Keratinocyte (primary cell): ENCODE data around the gene SLC25A25. TPM values are rescaled to one million over a fixed set of nuclear protein-coding genes. Genes with fewer than 3 reads are reported as not detected.
"Not testable (repeated sequence)": the region's sequence is repeated elsewhere in the genome, so short reads cannot be mapped to it uniquely, and the experiment has no call there.

Experiments
- DNase-seq: peaks from one replicate; pipeline ENCODE4 v3.0.0-alpha.2; 2011; ENCODE audit warnings: low read depth, missing footprints, low spot score
- FAIRE-seq: peaks from 2 replicates; lab custom pipeline; 2011; peaks lifted over from hg19 to GRCh38; lab: Jason Lieb, UNC
- H2AFZ ChIP-seq: 2 replicates; pipeline ENCODE4 v1.6.0; 2012; ENCODE audit warnings: low read length, control low read depth, inconsistent platforms; ENCODE audit not compliant: control insufficient read depth
- H3K27ac ChIP-seq: 2 replicates; pipeline ENCODE4 v1.5.1; 2011; ENCODE audit warnings: low read length; ENCODE audit not compliant: control insufficient read depth, insufficient read depth
- H3K27me3 ChIP-seq: 3 replicates; pipeline ENCODE4 v1.6.0; 2011; ENCODE audit warnings: low read length; ENCODE audit not compliant: control insufficient read depth, insufficient read depth; ENCODE audit errors: extremely low read depth
- H3K36me3 ChIP-seq, 2 experiments: 2 replicates in 1 of 2; 3 replicates in 1 of 2; pipeline ENCODE4 v1.5.1; 2011; ENCODE audit warnings: low read length in 2 of 2, mild to moderate bottlenecking in 1 of 2; ENCODE audit not compliant: control insufficient read depth in 2 of 2, insufficient read depth in 2 of 2; ENCODE audit errors: extremely low read depth in 1 of 2
- H3K4me1 ChIP-seq: 3 replicates; pipeline ENCODE4 v1.5.1; 2011; ENCODE audit warnings: low read length; ENCODE audit not compliant: control insufficient read depth, insufficient read depth; ENCODE audit errors: extremely low read depth
- H3K4me2 ChIP-seq: 3 replicates; pipeline ENCODE4 v1.6.0; 2011; ENCODE audit warnings: low read depth, low read length; ENCODE audit not compliant: control insufficient read depth, insufficient read depth; ENCODE audit errors: extremely low read depth
- H3K4me3 ChIP-seq, 3 experiments: fragments of 200-600 bp in 1 of 3; sonication (generic) in 1 of 3; 2 replicates in 2 of 3; 3 replicates in 1 of 3; pipeline ENCODE4 v1.5.1; 2011 to 2016; ENCODE audit warnings: low read length in 3 of 3, mild to moderate bottlenecking in 3 of 3, control low read depth in 2 of 3, inconsistent platforms in 1 of 3, low read depth in 1 of 3, mixed read lengths in 1 of 3, mixed run types in 1 of 3, moderate library complexity in 1 of 3; ENCODE audit not compliant: control insufficient read depth in 2 of 3, insufficient read depth in 2 of 3; ENCODE audit errors: extremely low read depth in 1 of 3
- H3K79me2 ChIP-seq: 2 replicates; pipeline ENCODE4 v1.6.0; 2012; ENCODE audit warnings: low read length; ENCODE audit not compliant: control insufficient read depth, insufficient read depth
- H3K9ac ChIP-seq: 3 replicates; pipeline ENCODE4 v1.6.0; 2011; ENCODE audit warnings: low read length; ENCODE audit not compliant: control insufficient read depth, insufficient read depth; ENCODE audit errors: extremely low read depth
- H3K9me1 ChIP-seq: 3 replicates; pipeline ENCODE4 v1.6.0; 2011; ENCODE audit warnings: low read length; ENCODE audit not compliant: control insufficient read depth, insufficient read depth; ENCODE audit errors: extremely low read depth
- H3K9me3 ChIP-seq: 2 replicates; pipeline ENCODE4 v1.5.1; 2012; ENCODE audit warnings: low read depth, low read length; ENCODE audit not compliant: control insufficient read depth
- H4K20me1 ChIP-seq: 3 replicates; pipeline ENCODE4 v1.6.0; 2011; ENCODE audit warnings: low read length; ENCODE audit not compliant: control insufficient read depth, insufficient read depth; ENCODE audit errors: extremely low read depth
- CTCF ChIP-seq, 3 experiments: IDR thresholded peaks in 1 of 3; conservative IDR thresholded peaks in 1 of 3; optimal IDR thresholded peaks in 1 of 3; 2 replicates in 2 of 3; 3 replicates in 1 of 3; pipeline versions ENCODE3 to v1.5.1; 2011; ENCODE audit warnings: low read length in 3 of 3, mild to moderate bottlenecking in 3 of 3, moderate library complexity in 2 of 3, control low read depth in 1 of 3, inconsistent platforms in 1 of 3; ENCODE audit not compliant: insufficient read depth in 2 of 3; ENCODE audit errors: extremely low read depth in 1 of 3
- EZH2 ChIP-seq: IDR thresholded peaks from one replicate; pipeline ENCODE4 v1.6.1; 2012; ENCODE audit warnings: inconsistent platforms, mild to moderate bottlenecking, low read length, moderate library complexity
- dilution Hi-C: fragments of 300-500 bp; cut with MboI; formaldehyde crosslinking; loops from one replicate; pipeline ENCODE4 v1.7.0; 2020; ENCODE audit warnings: low sequenced_read_pairs; ENCODE audit not compliant: extremely low pct_ligation_motif_present
- polyA plus RNA-seq, 5 experiments: library from polyadenylated mRNA; depleted of rRNA in 3 of 5; stranded (reverse) in 3 of 5; stranded (forward) in 1 of 5; unstranded in 1 of 5; fragments of >200 nt; gene quantifications; 1 replicate in 1 of 5; 2 replicates in 3 of 5; 3 replicates in 1 of 5; pipeline versions ENCODE4 v1.2.1 to v1.2.3, GENCODE V29; 2011 to 2012; ENCODE audit warnings: missing spikeins in 2 of 5, low read depth in 1 of 5, low replicate concordance in 1 of 5

The SLC25A25 gene
- polyA plus RNA-seq, 1 donor (not counting 4 experiments of a cell fraction or from before 2014, with no cell fraction given): 6.5 TPM

GRCh38 chr9:128128836-128129590 lies 61.0 kb downstream of the SLC25A25 start:
- Histone ChIP-seq H3K36me3 (peaks cover 9% of the 10 kb centered on the region in 2 experiments), H3K27me3 (no peaks in the 10 kb centered on the region), H3K4me1 (peaks cover 11% of the 10 kb centered on the region), H3K27ac (peak overlapping the region; percentile 94), H3K9me3 (no peaks in the 10 kb centered on the region), H3K4me2 (peak overlapping the region; percentile 91), H3K9ac (peak overlapping the region; percentile 92), H4K20me1 (peaks cover 3% of the 10 kb centered on the region), H2AFZ (peak overlapping the region; percentile 88), H3K9me1 (no peaks in the 10 kb centered on the region), H3K4me3 (peak overlapping the region; percentile 80 to 93 (median 93)), H3K79me2 (peaks cover 26% of the 10 kb centered on the region)
- TF ChIP-seq EZH2 (no peak), CTCF (optimal IDR thresholded peaks at IDR 0.05 in 1 of 3, IDR thresholded peaks at IDR 0.05 in 1 of 3, conservative IDR thresholded peaks at IDR 0.05 in 1 of 3; ENCODE audit: extremely low read depth in 1 of 3, insufficient read depth in 2 of 3, low read length in 3 of 3) (no peak)
- dilution Hi-C loops: no loop called here
- FAIRE-seq (no peak), DNase-seq (no peak)

- H3K27me3 ChIP-seq, H3K36me3 ChIP-seq, H3K9ac ChIP-seq, DNase-seq, H3K4me3 ChIP-seq, H3K9me3 ChIP-seq, H3K4me2 ChIP-seq, H3K27ac ChIP-seq, H3K9me1 ChIP-seq, FAIRE-seq, dilution Hi-C loops, H4K20me1 ChIP-seq, H2AFZ ChIP-seq: not testable (repeated sequence)
- Histone ChIP-seq H3K4me1 (peaks cover 11% of the 10 kb centered on the region), H3K79me2 (peaks cover 21% of the 10 kb centered on the region)
These were observed 62.1 kb downstream of the SLC25A25 start for GRCh38 chr9:128129976-128130590.

- H3K9ac ChIP-seq, H3K9me3 ChIP-seq, H3K27me3 ChIP-seq, H3K4me3 ChIP-seq, H3K36me3 ChIP-seq, H3K9me1 ChIP-seq, dilution Hi-C loops, H3K27ac ChIP-seq, H2AFZ ChIP-seq, DNase-seq, H4K20me1 ChIP-seq, H3K4me2 ChIP-seq, FAIRE-seq: not testable (repeated sequence)
- Histone ChIP-seq H3K79me2 (peaks cover 16% of the 10 kb centered on the region), H3K4me1 (peaks cover 12% of the 10 kb centered on the region)
These were observed 62.6 kb downstream of the SLC25A25 start for GRCh38 chr9:128130651-128131050.

GRCh38 chr9:128131346-128131745 lies 63.3 kb downstream of the SLC25A25 start:
- H3K27me3 ChIP-seq, H3K9ac ChIP-seq, H3K79me2 ChIP-seq, H3K9me3 ChIP-seq, H3K27ac ChIP-seq, H2AFZ ChIP-seq, H4K20me1 ChIP-seq, H3K4me1 ChIP-seq, H3K4me2 ChIP-seq, DNase-seq, H3K36me3 ChIP-seq, H3K4me3 ChIP-seq, FAIRE-seq, H3K9me1 ChIP-seq, dilution Hi-C loops: not testable (repeated sequence)
